SU-DHL-6 (cell line): ENCODE results near the gene MYCBPAP.

Experiments
- CTCF ChIP-seq: fragments of 200-600 bp; sonication (generic); IDR thresholded peaks from one replicate; pipeline ENCODE4 v1.5.1; 2017; ENCODE audit warnings: antibody characterized with exemption, mild to moderate bottlenecking, low read length, moderate library complexity; ENCODE audit not compliant: insufficient read depth, poor library complexity, severe bottlenecking
- EZH2phosphoT487 ChIP-seq: fragments of 200-600 bp; sonication (generic), shearing (Covaris generic); conservative IDR thresholded peaks from 2 replicates; pipeline ENCODE4 v1.6.1; 2018; ENCODE audit warnings: mild to moderate bottlenecking, antibody characterized with exemption, low read length, moderate library complexity, mixed read lengths

- TF ChIP-seq CTCF: no peak
- TF ChIP-seq EZH2phosphoT487: no peak
Measured at GRCh38 chr17:50534979-50535326, 26.7 kb downstream of the MYCBPAP start.
